Peyer's patch (tissue), 4 donors: ENCODE measurements around the gene FEN1. TPM values are rescaled to one million over a fixed set of nuclear protein-coding genes. Genes with fewer than 3 reads are reported as not detected.

Experiments
- DNase-seq, 3 donors: peaks; one replicate each; pipeline ENCODE4 v3.0.0-alpha.2; 2017 to 2019
- H3K27ac ChIP-seq, 4 donors: fragments of 200-600 bp; sonication (generic); one replicate each; pipeline ENCODE4 v1.5.1; 2016 to 2019
- H3K27me3 ChIP-seq, 2 donors: fragments of 200-600 bp; sonication (generic); one replicate each; pipeline ENCODE4 v1.5.1; 2019
- H3K36me3 ChIP-seq, 3 donors: fragments of 200-600 bp; sonication (generic); one replicate each; pipeline ENCODE4 v1.5.1; 2016 to 2019
- H3K4me1 ChIP-seq, 4 donors: fragments of 200-600 bp; sonication (generic); one replicate each; pipeline ENCODE4 v1.5.1; 2016 to 2019
- H3K4me3 ChIP-seq, 4 donors: fragments of 200-600 bp; sonication (generic); 1 replicate in 3 of 4; 2 replicates in 1 of 4; pipeline ENCODE4 v1.5.1; 2016 to 2019; ENCODE audit warnings: mild to moderate bottlenecking in 1 of 4
- H3K9me3 ChIP-seq, 4 donors: fragments of 200-600 bp; sonication (generic); one replicate each; pipeline ENCODE4 v1.5.1; 2016 to 2019; ENCODE audit warnings: mild to moderate bottlenecking in 1 of 4
- CTCF ChIP-seq, 6 experiments: fragments of 450-650 bp in 4 of 6; fragments of 200-600 bp in 2 of 6; sonication (generic) in 1 of 6; IDR thresholded peaks; one replicate each; pipeline ENCODE4 v1.5.1; 2017 to 2019; ENCODE audit warnings: antibody characterized with exemption in 6 of 6, mild to moderate bottlenecking in 3 of 6, moderate library complexity in 1 of 6
- POLR2A ChIP-seq, 2 donors: fragments of 450-650 bp; IDR thresholded peaks; one replicate each; pipeline ENCODE4 v1.5.1; 2017; ENCODE audit warnings: antibody characterized with exemption in 2 of 2, mild to moderate bottlenecking in 2 of 2, moderate library complexity in 2 of 2
- total RNA-seq, 4 donors: library from RNA; depleted of rRNA; stranded (reverse); fragments of >200 nt; gene quantifications; one replicate each; pipeline ENCODE4 v1.1.0, GENCODE V29; 2016

Gene FEN1
- total RNA-seq, 4 donors from 2014 or later, result 4.3 to 33.0 (median 8.8) TPM

GRCh38 chr11:61833471-61833870 lies 40.8 kb downstream of the FEN1 start:
- H3K27me3 ChIP-seq, result no peaks in the 10 kb centered on the region
- no peak for DNase-seq
- H3K4me1 ChIP-seq, result peaks cover 0 to 35% (median 6%) of the 10 kb centered on the region in 4 donors
- no peaks in the 10 kb centered on the region for H3K9me3 ChIP-seq
- no peak for TF ChIP-seq CTCF (IDR thresholded peaks at IDR 0.05)
- no peak for TF ChIP-seq POLR2A (IDR thresholded peaks at IDR 0.05)
- H3K27ac ChIP-seq, result no peak overlapping the region
- H3K36me3 ChIP-seq, result peaks cover 0 to 3% (median 0%) of the 10 kb centered on the region in 3 donors
- no peak overlapping the region for H3K4me3 ChIP-seq

- H3K27me3 ChIP-seq, result no peaks in the 10 kb centered on the region
- no peaks in the 10 kb centered on the region for H3K9me3 ChIP-seq
- H3K4me3 ChIP-seq, result no peak overlapping the region
- peaks cover 0 to 33% (median 4%) of the 10 kb centered on the region in 4 donors for H3K4me1 ChIP-seq
- TF ChIP-seq CTCF (IDR thresholded peaks at IDR 0.05) (no peak), POLR2A (IDR thresholded peaks at IDR 0.05) (no peak)
- peaks cover 0 to 7% (median 0%) of the 10 kb centered on the region in 3 donors for H3K36me3 ChIP-seq
- H3K27ac ChIP-seq, result peak overlapping the region in 3 of 4 donors; percentile 49 to 73 (median 55)
- DNase-seq, result no peak
These were observed 41.2 kb downstream of the FEN1 start for GRCh38 chr11:61833926-61834277.

DNA sequence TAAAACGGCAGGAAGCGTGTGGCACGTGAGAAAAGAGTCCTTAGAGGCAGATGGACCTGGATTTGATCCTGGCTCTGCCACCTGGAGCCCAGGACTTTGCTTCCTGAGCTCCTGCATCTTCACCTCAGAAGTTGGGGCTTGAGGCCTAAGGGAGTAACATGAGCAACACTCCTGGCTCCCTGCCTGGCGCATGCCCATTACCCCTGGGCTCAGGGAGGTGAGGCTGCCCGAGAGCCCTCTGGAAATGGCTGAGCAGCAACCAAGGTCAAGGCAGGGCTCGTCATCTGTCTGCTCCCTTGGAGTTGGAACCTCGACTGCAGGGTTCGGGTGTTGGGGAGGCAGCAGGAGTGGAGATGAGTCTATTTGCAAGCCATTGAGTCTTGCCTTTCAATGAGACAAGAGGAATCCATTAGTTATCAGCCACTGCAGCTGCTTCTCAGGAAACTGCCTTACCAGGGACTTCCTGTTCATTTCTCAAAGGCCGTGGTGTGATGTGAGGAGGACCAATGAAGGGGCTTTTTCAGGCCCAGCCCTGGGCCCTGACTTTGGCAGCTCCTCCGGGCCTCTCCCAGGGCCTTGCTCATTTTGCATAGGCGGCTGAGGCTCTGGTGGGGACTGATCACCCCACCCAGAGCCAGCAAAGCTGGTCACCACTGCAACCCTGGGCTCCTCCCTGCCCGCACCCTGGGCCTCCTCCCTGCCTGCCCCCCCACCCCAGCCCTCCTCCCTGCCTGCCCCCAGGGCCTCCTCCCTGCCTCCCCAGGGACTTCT lies 41.8 kb downstream of the FEN1 start:
- TF ChIP-seq CTCF (IDR thresholded peaks at IDR 0.05), result no peak
- no peak for TF ChIP-seq POLR2A (IDR thresholded peaks at IDR 0.05)
- no peak overlapping the region for H3K4me3 ChIP-seq
- DNase-seq, result peak in 1 of 3 donors; percentile 22
- peaks cover 0 to 9% (median 0%) of the 10 kb centered on the region in 3 donors for H3K36me3 ChIP-seq
- peaks cover 0 to 28% (median 3%) of the 10 kb centered on the region in 4 donors for H3K4me1 ChIP-seq
- no peaks in the 10 kb centered on the region for H3K27me3 ChIP-seq
- H3K27ac ChIP-seq, result peak overlapping the region; percentile 25 to 73 (median 52)
- no peaks in the 10 kb centered on the region for H3K9me3 ChIP-seq

DNA sequence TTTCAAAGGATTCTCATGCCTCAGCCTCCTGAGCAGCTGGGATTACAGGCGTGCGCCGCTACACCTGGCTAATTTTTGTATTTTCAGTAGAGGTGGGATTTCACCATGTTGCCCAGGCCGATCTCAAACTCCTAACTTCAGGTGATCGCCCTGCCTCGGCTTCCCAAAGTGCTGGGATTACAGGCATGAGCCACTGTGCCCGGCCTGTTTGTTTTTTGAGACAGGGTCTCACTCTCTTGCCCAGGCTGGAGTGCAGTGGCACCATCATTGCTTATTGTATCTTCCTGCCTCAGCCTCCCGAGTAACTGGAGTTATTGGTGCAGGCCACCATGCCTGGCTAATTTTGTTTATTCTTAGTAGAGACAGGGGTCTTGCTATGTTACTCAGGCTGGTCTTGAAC lies 43.5 kb downstream of the FEN1 start:
- peaks cover 0 to 15% (median 3%) of the 10 kb centered on the region in 4 donors for H3K4me1 ChIP-seq
- no peak for TF ChIP-seq CTCF (IDR thresholded peaks at IDR 0.05)
- TF ChIP-seq POLR2A (IDR thresholded peaks at IDR 0.05), result no peak
- H3K9me3 ChIP-seq, result no peaks in the 10 kb centered on the region
- no peak overlapping the region for H3K4me3 ChIP-seq
- H3K27me3 ChIP-seq, result no peaks in the 10 kb centered on the region
- peaks cover 0 to 21% (median 0%) of the 10 kb centered on the region in 3 donors for H3K36me3 ChIP-seq
- no peak for DNase-seq
- no peak overlapping the region for H3K27ac ChIP-seq

- no peak for DNase-seq
- H3K36me3 ChIP-seq, result peaks cover 0 to 31% (median 0%) of the 10 kb centered on the region in 3 donors
- H3K27ac ChIP-seq, result no peak overlapping the region
- TF ChIP-seq CTCF (IDR thresholded peaks at IDR 0.05) (no peak), POLR2A (IDR thresholded peaks at IDR 0.05) (no peak)
- H3K4me1 ChIP-seq, result peaks cover 0 to 15% (median 3%) of the 10 kb centered on the region in 4 donors
- H3K4me3 ChIP-seq, result no peak overlapping the region
- no peaks in the 10 kb centered on the region for H3K27me3 ChIP-seq
- no peaks in the 10 kb centered on the region for H3K9me3 ChIP-seq
These were observed 44.8 kb downstream of the FEN1 start for GRCh38 chr11:61837411-61838005.
